NT2/D1 (cell line): ENCODE results near the gene F8A2.
"Not testable (repeated sequence)": the region's sequence is repeated elsewhere in the genome, so short reads cannot be mapped to it uniquely, and the experiment has no call there.

ENCODE experiments used
- DNase-seq: peaks from one replicate; pipeline ENCODE4 v3.0.0-alpha.2; 2011; ENCODE audit warnings: low read depth, low spot score
- H3K27me3 ChIP-seq: 2 replicates; pipeline ENCODE4 v1.6.0; 2011; ENCODE audit warnings: mild to moderate bottlenecking; ENCODE audit not compliant: insufficient read length, insufficient read depth
- H3K36me3 ChIP-seq: 2 replicates; pipeline ENCODE4 v1.6.1; 2011; ENCODE audit warnings: mild to moderate bottlenecking, low read length, mixed read lengths; ENCODE audit not compliant: insufficient read depth, insufficient read length
- H3K4me1 ChIP-seq: 2 replicates; pipeline ENCODE4 v1.5.1; 2011; ENCODE audit not compliant: insufficient read depth, insufficient read length
- H3K4me3 ChIP-seq: 2 replicates; pipeline ENCODE4 v1.5.1; 2011; ENCODE audit warnings: low read depth; ENCODE audit not compliant: insufficient read length
- H3K9ac ChIP-seq: 2 replicates; pipeline ENCODE4 v1.6.0; 2011; ENCODE audit warnings: low read depth; ENCODE audit not compliant: insufficient read length
- H3K9me3 ChIP-seq: 2 replicates; pipeline ENCODE4 v1.5.1; 2011; ENCODE audit warnings: mild to moderate bottlenecking, low read length; ENCODE audit not compliant: insufficient read depth
- SUZ12 ChIP-seq: IDR thresholded peaks from 2 replicates; pipeline ENCODE4 v1.6.1; 2011; ENCODE audit not compliant: insufficient read length, insufficient read depth; ENCODE audit errors: extremely low read depth
- YY1 ChIP-seq: IDR thresholded peaks from 2 replicates; pipeline ENCODE4 v1.6.1; 2011; ENCODE audit not compliant: insufficient read length, insufficient read depth
- ZNF274 ChIP-seq: IDR thresholded peaks from 2 replicates; pipeline ENCODE4 v1.6.1; 2011; ENCODE audit warnings: mild to moderate bottlenecking, low read depth, low read length

F8A2 gene

DNA sequence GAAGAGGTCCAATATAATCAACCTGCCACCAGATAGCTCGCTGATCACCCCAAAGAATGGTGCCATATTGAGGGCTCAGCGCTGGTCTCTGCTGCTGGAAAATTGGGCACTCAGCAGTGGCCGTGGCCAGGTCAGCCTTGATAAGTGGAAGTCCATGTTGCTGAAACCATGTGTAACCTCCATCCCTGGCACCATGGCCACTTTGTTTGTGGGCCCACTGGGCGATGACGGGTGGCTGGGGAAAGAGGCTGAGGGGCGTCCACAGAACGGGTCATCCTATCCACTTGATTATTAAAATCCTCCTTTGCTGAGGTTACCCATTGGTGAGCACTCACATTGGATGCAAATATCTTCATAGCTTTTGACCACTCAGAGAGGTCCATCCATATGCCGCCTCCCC is 7.7 kb downstream of the F8A2 start:
- no peak for TF ChIP-seq ZNF274
- no peak for TF ChIP-seq YY1
- TF ChIP-seq SUZ12 = no peak
- H3K36me3 ChIP-seq = no peaks in the 10 kb centered on the region
- H3K9me3 ChIP-seq = no peaks in the 10 kb centered on the region
- H3K4me1 ChIP-seq = no peaks in the 10 kb centered on the region
- no peak overlapping the region for H3K4me3 ChIP-seq
- no peak overlapping the region for H3K9ac ChIP-seq
- H3K27me3 ChIP-seq = no peaks in the 10 kb centered on the region
- no peak for DNase-seq

DNA sequence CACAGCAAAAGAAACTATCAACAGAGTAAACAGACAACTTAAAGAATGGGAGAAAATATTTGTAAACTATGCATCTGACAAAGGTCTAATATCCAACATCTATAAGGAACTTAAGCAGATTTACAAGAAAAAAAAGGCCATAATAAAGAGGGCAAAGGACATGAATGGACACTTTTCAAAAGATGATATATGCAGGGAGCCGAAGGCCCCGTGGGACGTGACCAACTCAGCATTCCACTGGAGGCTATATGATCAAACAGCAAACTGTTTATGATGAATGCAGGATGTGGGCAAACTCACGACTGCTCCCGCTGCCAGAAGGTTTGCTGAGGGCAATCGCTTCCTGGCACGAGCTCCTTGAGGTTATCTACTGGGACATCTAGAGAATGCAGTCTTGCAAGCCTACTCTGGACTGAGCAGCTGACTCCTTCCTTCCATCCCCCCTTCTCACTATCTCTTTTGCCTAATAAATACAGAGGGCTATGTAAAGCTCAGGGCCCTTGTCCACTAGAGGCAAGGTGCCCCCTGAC is 12.9 kb downstream of the F8A2 start:
- not testable (repeated sequence) for DNase-seq, H3K4me3 ChIP-seq, H3K36me3 ChIP-seq, H3K9ac ChIP-seq, H3K4me1 ChIP-seq, H3K9me3 ChIP-seq, H3K27me3 ChIP-seq

DNA sequence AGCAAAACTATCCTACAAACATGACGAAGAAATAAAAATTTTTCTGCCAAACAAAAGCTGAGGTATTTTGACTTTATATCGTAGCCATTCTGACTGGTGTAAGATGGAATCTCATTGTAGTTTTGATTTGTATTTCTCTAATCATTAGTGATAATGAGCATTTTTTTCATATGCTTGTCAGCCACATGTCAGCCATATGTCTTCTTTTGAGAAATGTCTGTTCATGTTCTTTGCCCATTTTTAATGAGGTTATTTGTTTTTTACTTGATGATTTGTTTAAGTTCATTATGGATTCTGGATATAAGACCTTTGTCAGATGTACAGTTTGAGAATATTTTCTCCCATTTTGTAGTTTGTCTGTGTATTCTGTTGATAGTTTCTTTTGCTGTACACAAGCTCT is 24.5 kb downstream of the F8A2 start:
- no peak for TF ChIP-seq ZNF274
- TF ChIP-seq SUZ12 = no peak
- no peak for TF ChIP-seq YY1
- Histone ChIP-seq H3K4me1 (no peaks in the 10 kb centered on the region), H3K27me3 (no peaks in the 10 kb centered on the region), H3K9me3 (no peaks in the 10 kb centered on the region), H3K36me3 (no peaks in the 10 kb centered on the region), H3K4me3 (no peak overlapping the region), H3K9ac (no peak overlapping the region)
- DNase-seq = no peak

DNA sequence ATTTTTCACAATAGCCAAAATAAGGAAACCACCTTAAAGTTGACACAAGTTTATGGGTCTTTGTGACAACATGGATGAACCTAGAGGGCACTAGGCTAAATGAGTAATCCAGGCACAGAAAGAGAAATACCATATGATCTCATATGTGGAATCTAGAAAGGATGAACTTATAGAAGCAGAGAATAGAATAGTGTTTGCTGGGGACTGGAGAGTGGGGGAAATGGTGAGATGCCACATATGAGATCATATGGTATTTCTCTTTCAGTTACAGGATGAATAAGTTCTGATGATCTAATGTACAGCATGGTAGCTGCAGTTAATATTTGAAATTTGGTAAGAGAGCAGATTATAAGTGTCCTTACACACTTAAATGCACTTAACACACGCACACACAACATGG is 35.9 kb downstream of the F8A2 start:
- no peak for DNase-seq
- no peak for TF ChIP-seq ZNF274
- TF ChIP-seq SUZ12 = no peak
- TF ChIP-seq YY1 = no peak
- Histone ChIP-seq H3K27me3 (no peaks in the 10 kb centered on the region), H3K4me3 (no peak overlapping the region), H3K4me1 (no peaks in the 10 kb centered on the region), H3K36me3 (no peaks in the 10 kb centered on the region), H3K9me3 (no peaks in the 10 kb centered on the region), H3K9ac (no peak overlapping the region)
